ENCODE data around the gene ANKS1A. TPM values are rescaled to one million over a fixed set of nuclear protein-coding genes. Genes with fewer than 3 reads are reported as not detected.

The ANKS1A gene
- total RNA-seq, 3 donors from 2014 or later (not counting 1 experiment from before 2014, with no cell fraction given): 10.4 to 11.5 (median 10.9) TPM

DNA sequence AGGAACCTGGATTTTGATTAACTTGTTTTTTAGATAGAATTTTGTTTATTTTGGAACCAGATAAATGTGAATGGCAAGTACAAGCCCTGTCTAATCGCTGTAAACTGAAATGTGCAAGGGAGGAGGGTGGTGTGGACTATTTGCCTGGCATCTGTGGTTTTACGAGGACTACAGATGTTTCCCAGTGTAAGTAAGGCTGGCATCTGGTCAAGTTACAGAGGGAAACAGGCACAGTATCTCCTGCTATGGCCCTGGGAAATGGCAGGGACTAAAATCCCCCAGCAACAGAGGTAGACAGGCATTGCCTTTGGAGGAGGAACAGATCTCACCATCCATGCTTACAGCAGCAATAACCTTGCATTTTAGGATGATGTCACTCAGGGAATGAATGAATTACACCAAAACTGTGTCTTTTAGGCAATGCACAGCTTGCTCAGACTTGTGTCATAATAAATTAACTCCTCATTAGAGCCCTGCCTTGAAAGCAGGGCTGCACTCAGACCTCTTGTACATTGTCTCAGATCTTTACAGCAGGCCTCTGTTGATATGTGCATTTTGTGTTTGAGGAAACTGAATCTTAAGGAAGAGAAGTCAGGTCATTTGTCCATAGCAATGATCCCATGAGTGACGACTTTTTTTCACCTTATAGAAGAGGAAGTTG lies 155.8 kb downstream of the ANKS1A start:
- ATAC-seq (no peak), DNase-seq (no peak)
- intact Hi-C loops (cut with micrococcal nuclease): no loop called here
- no peak overlapping the region for H3K27ac ChIP-seq (ENCODE audit: low read length)
- no peaks in the 10 kb centered on the region for H3K27me3 Mint-ChIP-seq (ENCODE audit: low read depth in 2 of 2)
- H3K4me3 ChIP-seq (ENCODE audit: low read length): no peak overlapping the region
- H3K9me3 ChIP-seq (ENCODE audit: control insufficient read depth, insufficient read depth, low read length): no peaks in the 10 kb centered on the region
- 47% methylated on average over 3 of the region's 3 CpGs for WGBS (ENCODE audit: insufficient coverage)
- no peaks in the 10 kb centered on the region for H3K36me3 ChIP-seq (ENCODE audit: control insufficient read depth, insufficient read depth, low read length)
- H3K27me3 ChIP-seq (ENCODE audit: control insufficient read depth, insufficient read depth, low read length): no peaks in the 10 kb centered on the region
- H3K4me3 Mint-ChIP-seq: no peak overlapping the region
- TF ChIP-seq, protein P1, sequence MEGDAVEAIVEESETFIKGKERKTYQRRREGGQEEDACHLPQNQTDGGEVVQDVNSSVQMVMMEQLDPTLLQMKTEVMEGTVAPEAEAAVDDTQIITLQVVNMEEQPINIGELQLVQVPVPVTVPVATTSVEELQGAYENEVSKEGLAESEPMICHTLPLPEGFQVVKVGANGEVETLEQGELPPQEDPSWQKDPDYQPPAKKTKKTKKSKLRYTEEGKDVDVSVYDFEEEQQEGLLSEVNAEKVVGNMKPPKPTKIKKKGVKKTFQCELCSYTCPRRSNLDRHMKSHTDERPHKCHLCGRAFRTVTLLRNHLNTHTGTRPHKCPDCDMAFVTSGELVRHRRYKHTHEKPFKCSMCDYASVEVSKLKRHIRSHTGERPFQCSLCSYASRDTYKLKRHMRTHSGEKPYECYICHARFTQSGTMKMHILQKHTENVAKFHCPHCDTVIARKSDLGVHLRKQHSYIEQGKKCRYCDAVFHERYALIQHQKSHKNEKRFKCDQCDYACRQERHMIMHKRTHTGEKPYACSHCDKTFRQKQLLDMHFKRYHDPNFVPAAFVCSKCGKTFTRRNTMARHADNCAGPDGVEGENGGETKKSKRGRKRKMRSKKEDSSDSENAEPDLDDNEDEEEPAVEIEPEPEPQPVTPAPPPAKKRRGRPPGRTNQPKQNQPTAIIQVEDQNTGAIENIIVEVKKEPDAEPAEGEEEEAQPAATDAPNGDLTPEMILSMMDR (IDR thresholded peaks at IDR 0.05): no peak
- no peaks in the 10 kb centered on the region for H3K36me3 Mint-ChIP-seq
- no peak overlapping the region for H3K27ac Mint-ChIP-seq
- H3K4me1 Mint-ChIP-seq: peaks cover 16 to 22% of the 10 kb centered on the region in 2 donors
- peaks cover 12% of the 10 kb centered on the region for H3K4me1 ChIP-seq (ENCODE audit: control insufficient read depth, insufficient read depth, low read length)
- H3K9me3 Mint-ChIP-seq: no peaks in the 10 kb centered on the region

- no peaks in the 10 kb centered on the region for H3K9me3 Mint-ChIP-seq
- Histone ChIP-seq H3K36me3 (ENCODE audit: control insufficient read depth, insufficient read depth, low read length) (no peaks in the 10 kb centered on the region), H3K4me1 (ENCODE audit: control insufficient read depth, insufficient read depth, low read length) (peaks cover 12% of the 10 kb centered on the region), H3K4me3 (ENCODE audit: low read length) (no peak overlapping the region), H3K27ac (ENCODE audit: low read length) (no peak overlapping the region), H3K9me3 (ENCODE audit: control insufficient read depth, insufficient read depth, low read length) (no peaks in the 10 kb centered on the region), H3K27me3 (ENCODE audit: control insufficient read depth, insufficient read depth, low read length) (no peaks in the 10 kb centered on the region)
- H3K27ac Mint-ChIP-seq: no peak overlapping the region
- no peak overlapping the region for H3K4me3 Mint-ChIP-seq
- H3K36me3 Mint-ChIP-seq: no peaks in the 10 kb centered on the region
- H3K4me1 Mint-ChIP-seq: peaks cover 16 to 22% of the 10 kb centered on the region in 2 donors
- no peaks in the 10 kb centered on the region for H3K27me3 Mint-ChIP-seq (ENCODE audit: low read depth in 2 of 2)
- TF ChIP-seq, protein P1 (IDR thresholded peaks at IDR 0.05): no peak
- intact Hi-C loops (cut with micrococcal nuclease): no loop called here
- WGBS (ENCODE audit: insufficient coverage): 85% methylated on average over 3 of the region's 3 CpGs
- no peak for DNase-seq
- ATAC-seq: no peak
These were observed 157.0 kb downstream of the ANKS1A start for GRCh38 chr6:35046103-35046502.

GRCh38 chr6:35046862-35047261 lies 157.8 kb downstream of the ANKS1A start:
- DNase-seq (no peak), ATAC-seq (no peak)
- Histone ChIP-seq H3K27ac (ENCODE audit: low read length) (no peak overlapping the region), H3K9me3 (ENCODE audit: control insufficient read depth, insufficient read depth, low read length) (no peaks in the 10 kb centered on the region), H3K36me3 (ENCODE audit: control insufficient read depth, insufficient read depth, low read length) (no peaks in the 10 kb centered on the region), H3K27me3 (ENCODE audit: control insufficient read depth, insufficient read depth, low read length) (no peaks in the 10 kb centered on the region), H3K4me3 (ENCODE audit: low read length) (no peak overlapping the region), H3K4me1 (ENCODE audit: control insufficient read depth, insufficient read depth, low read length) (peaks cover 12% of the 10 kb centered on the region)
- intact Hi-C loops (cut with micrococcal nuclease): no loop called here
- Mint-ChIP-seq H3K36me3 (no peaks in the 10 kb centered on the region), H3K27me3 (ENCODE audit: low read depth in 2 of 2) (no peaks in the 10 kb centered on the region), H3K27ac (no peak overlapping the region), H3K4me3 (no peak overlapping the region), H3K9me3 (no peaks in the 10 kb centered on the region), H3K4me1 (peaks cover 16 to 18% of the 10 kb centered on the region in 2 donors)
- no CpG with 5 or more reads among the region's 1 CpG for WGBS (ENCODE audit: insufficient coverage)
- TF ChIP-seq, protein P1 (IDR thresholded peaks at IDR 0.05): no peak

All from natural killer cell (primary cell).